ENCODE measurements around the gene CTAG2.
"Not testable (repeated sequence)": the region's sequence is repeated elsewhere in the genome, so short reads cannot be mapped to it uniquely, and the experiment has no call there.

The CTAG2 gene

DNA sequence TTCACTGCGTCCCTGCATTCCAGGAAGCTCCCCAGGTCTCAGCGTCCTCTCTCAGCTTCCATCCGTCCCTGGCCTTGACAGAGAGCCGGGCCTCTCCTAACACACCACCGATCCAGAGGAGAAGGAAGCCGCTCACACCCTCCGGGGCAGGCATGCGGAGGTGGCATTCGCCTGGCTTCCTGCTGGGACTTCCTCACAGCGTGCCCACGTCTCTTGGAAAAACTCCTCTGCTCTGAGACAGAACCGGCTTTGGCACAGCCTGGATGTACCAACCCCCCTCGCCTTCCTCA lies 3.2 kb downstream of the CTAG2 start:
- no peak for DNase-seq
- Histone ChIP-seq H3K27ac (no peak overlapping the region), H3K4me3 (no peak overlapping the region), H3K4me1 (no peaks in the 10 kb centered on the region), H3K9me3 (no peaks in the 10 kb centered on the region), H3K36me3 (no peaks in the 10 kb centered on the region), H3K27me3 (no peaks in the 10 kb centered on the region)
- intact Hi-C loops (cut with DNase I; ENCODE audit: low total_unique reads) = no loop called here
- TF ChIP-seq, protein P1, sequence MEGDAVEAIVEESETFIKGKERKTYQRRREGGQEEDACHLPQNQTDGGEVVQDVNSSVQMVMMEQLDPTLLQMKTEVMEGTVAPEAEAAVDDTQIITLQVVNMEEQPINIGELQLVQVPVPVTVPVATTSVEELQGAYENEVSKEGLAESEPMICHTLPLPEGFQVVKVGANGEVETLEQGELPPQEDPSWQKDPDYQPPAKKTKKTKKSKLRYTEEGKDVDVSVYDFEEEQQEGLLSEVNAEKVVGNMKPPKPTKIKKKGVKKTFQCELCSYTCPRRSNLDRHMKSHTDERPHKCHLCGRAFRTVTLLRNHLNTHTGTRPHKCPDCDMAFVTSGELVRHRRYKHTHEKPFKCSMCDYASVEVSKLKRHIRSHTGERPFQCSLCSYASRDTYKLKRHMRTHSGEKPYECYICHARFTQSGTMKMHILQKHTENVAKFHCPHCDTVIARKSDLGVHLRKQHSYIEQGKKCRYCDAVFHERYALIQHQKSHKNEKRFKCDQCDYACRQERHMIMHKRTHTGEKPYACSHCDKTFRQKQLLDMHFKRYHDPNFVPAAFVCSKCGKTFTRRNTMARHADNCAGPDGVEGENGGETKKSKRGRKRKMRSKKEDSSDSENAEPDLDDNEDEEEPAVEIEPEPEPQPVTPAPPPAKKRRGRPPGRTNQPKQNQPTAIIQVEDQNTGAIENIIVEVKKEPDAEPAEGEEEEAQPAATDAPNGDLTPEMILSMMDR (IDR thresholded peaks at IDR 0.05) = no peak

DNA sequence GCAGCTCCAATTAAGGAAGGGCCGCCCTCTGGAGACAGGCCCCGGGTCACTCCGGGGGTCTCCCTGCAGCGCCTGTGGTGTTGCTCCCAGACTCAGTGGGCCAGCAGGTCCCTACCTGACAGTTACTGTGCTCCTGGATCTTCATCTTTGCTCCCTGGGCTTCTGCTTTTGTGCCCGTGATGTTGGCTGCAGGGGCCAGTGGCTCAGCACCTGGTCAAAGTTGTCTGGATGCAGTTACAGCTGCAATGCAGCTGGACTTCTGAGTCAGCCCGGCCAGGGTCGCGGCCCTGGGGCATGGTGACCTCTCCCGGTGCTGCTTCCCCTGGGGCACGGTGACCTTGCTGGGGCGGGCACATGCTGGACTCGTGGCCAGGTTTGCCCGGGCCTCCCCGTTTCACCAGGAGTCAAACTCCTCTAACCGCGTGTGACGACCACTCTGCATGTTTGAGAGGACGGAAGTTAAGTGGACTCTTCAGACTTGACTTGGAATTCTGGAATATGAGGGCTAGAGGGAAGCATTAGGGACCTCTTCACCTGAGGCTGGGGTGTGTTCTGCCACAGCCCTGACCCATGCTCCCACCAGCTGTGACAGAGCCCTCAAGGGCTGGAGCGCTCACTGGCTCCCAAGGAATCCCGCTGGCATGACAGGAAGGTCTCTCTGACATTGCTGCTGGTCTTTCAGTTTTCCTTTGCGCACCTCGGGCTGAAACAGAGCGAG lies 3.7 kb downstream of the CTAG2 start:
- no peak for DNase-seq
- H3K36me3 ChIP-seq = no peaks in the 10 kb centered on the region
- TF ChIP-seq, protein P1 (IDR thresholded peaks at IDR 0.05) = no peak
- no peaks in the 10 kb centered on the region for H3K27me3 ChIP-seq
- no peak overlapping the region for H3K27ac ChIP-seq
- no peaks in the 10 kb centered on the region for H3K4me1 ChIP-seq
- intact Hi-C loops (cut with DNase I; ENCODE audit: low total_unique reads) = no loop called here
- no peaks in the 10 kb centered on the region for H3K9me3 ChIP-seq
- no peak overlapping the region for H3K4me3 ChIP-seq

DNA sequence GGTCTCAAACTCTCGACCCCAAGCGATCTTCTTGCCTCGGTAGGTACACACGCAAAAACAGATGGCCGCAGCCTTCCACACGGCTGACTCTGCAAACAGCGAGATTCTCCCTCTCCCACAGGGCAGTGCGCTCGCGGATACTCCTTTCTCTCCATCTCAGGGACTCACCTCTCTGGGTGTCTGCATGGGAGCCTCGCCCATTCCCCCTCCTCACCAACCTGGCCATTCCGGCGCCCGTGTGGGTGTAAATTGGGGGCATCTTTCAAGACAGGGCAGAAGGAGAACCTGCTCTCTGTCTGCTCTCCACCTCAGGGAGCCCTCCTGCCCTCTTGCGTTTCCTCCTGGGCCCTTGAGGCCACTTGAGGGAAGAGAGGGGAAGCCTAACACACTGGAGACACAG lies 4.4 kb downstream of the CTAG2 start:
- H3K36me3 ChIP-seq = no peaks in the 10 kb centered on the region
- H3K9me3 ChIP-seq = no peaks in the 10 kb centered on the region
- intact Hi-C loops (cut with DNase I; ENCODE audit: low total_unique reads) = no loop called here
- no peak overlapping the region for H3K27ac ChIP-seq
- H3K4me1 ChIP-seq = no peaks in the 10 kb centered on the region
- no peak overlapping the region for H3K4me3 ChIP-seq
- no peak for DNase-seq
- TF ChIP-seq, protein P1 (IDR thresholded peaks at IDR 0.05) = no peak
- no peaks in the 10 kb centered on the region for H3K27me3 ChIP-seq

DNA sequence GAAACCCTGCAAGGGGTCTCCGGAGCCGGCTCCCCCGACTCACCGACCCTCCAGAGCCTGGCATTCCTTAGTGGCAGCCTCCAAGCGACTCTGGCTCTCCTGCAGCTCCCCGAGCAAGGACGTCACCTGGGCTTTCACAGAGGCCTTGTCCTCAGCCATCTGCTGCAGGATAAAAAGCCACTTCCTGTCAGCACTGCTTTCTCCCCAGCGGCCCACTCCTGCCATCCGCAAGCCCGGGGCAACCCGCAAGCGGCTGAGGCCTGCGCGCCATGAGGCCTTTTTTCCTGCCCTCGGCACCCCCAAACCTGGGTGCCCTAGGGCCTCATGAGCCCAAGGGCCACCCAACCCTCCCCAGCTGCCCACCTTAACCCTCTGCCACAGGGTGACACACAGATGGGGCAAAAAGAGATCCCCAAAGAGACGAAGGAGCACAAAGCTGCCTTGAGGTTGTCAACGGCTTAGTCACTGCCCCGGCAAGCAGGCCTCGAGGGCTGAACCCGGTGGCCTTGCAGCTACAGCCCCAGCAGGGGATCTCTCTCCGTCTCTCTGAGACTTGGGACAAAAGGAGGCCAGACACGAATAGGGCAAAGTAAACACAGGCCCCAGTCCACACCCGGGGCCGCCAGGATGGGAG lies 7.5 kb downstream of the CTAG2 start:
- H3K4me3 ChIP-seq; DNase-seq; H3K9me3 ChIP-seq; H3K27me3 ChIP-seq; H3K36me3 ChIP-seq; H3K27ac ChIP-seq; intact Hi-C loops (cut with DNase I; ENCODE audit: low total_unique reads); H3K4me1 ChIP-seq: not testable (repeated sequence)

DNA sequence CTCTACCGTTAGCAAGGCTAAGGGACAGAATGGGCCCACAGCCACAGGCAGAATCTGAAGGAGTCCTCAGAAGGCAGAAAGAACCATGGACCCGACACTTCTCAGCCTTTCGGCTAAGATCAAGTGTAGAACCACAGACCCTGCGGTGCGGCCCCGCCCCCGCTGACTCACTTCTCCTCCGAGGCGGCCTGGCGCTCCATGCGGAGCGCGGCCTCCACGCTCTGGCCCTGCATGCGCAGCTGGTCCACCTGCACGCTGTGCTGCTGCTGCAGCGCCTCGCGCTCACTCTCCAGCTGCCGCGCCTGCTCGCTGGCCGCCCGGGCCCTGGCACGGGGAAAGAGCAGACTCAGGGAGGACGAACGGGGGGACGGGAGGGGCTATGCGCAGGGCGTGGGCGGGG lies 9.7 kb downstream of the CTAG2 start:
- intact Hi-C loops (cut with DNase I; ENCODE audit: low total_unique reads); H3K4me3 ChIP-seq: not testable (repeated sequence)

DNA sequence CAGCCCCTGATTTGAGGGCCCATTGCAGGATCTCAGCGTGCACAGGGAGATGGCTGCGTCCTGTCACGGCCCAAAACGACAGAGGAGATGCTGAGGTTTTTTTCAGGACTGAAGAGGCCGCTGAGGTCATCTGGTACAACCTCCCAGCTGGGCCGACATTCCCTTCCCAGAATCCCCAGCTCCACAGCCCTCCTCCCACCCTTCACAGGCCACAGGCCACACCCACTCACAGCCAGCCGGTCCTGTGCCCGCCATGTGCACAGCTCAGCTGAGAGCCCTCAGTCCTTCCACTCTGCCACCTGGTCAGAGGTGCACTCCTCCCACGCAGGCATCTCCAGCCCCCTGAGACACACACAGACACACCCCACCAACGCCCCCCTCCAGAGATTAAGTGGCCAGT lies 11.6 kb downstream of the CTAG2 start:
- H3K27ac ChIP-seq; H3K27me3 ChIP-seq; intact Hi-C loops (cut with DNase I; ENCODE audit: low total_unique reads); H3K4me3 ChIP-seq; H3K4me1 ChIP-seq; H3K9me3 ChIP-seq; DNase-seq; H3K36me3 ChIP-seq: not testable (repeated sequence)

More for the DNA sequence above, 9.7 kb downstream of the CTAG2 start:
- not testable (repeated sequence) for H3K4me1 ChIP-seq, H3K36me3 ChIP-seq, H3K9me3 ChIP-seq, H3K27me3 ChIP-seq, H3K27ac ChIP-seq, DNase-seq

DNA sequence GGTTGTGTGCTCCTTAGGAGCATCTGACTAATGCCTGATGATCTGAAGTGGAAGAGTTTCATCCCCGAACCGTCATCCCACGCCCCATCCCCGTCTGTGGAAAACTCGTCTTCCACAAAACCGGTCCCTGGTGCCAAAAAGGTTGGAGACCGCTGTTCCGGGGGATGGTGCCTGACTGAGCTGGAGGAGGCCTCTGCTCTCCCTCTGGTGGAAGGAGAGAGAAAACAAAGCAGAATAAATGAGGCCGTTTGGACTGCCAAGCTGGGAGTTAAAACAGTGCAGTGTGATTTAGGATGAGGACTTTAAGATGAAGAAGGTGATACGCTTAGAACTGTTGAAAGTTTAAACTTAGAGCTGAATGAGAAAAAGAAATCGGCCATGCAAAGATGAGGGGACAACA lies 19.7 kb downstream of the CTAG2 start:
- H3K27ac ChIP-seq; H3K4me1 ChIP-seq; DNase-seq; intact Hi-C loops (cut with DNase I; ENCODE audit: low total_unique reads); H3K9me3 ChIP-seq; H3K27me3 ChIP-seq; H3K36me3 ChIP-seq; H3K4me3 ChIP-seq: not testable (repeated sequence)

DNA sequence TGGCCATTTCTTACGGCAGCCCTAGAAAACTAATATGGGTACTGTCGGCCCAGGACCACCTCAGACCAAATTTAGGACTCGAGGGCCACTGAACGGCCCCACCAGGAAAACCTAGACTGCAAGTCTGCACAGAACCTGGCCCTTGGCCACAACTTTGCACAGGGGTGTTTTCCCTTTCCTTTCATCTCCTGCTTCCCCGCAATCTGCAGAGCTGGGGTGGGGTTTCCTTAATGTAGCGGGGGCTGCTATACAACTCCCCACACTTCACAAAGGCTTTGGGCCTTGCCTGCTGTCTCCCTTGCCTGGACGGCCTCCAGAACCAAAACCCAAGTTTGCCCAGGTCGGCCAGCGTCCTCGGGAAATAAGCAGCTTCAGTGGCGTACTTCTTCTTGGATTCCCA lies 22.4 kb downstream of the CTAG2 start:
- H3K4me3 ChIP-seq; intact Hi-C loops (cut with DNase I; ENCODE audit: low total_unique reads): not testable (repeated sequence)

DNA sequence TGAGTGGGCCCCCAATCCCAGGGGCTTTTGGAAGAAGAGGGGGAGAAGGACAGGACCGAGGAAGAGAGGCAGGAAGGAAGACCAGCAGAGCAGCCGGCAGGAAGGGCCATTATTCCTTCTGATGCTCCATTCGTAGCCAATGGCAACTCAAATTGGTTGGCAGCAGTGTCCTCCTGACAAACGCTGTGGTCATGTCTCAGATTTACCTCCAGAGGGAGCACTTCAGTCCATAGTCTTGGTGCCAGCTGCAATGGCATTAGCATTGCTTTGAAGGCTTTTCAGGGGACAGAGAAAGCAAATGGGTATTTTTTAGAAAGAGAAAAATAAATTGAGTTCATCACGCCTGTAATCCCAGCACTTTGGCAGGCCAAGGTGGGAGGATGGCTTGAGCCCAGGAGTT lies 24.4 kb downstream of the CTAG2 start:
- H3K36me3 ChIP-seq; intact Hi-C loops (cut with DNase I; ENCODE audit: low total_unique reads); H3K9me3 ChIP-seq: not testable (repeated sequence)

More for the DNA sequence above, 22.4 kb downstream of the CTAG2 start:
- H3K27me3 ChIP-seq, DNase-seq, H3K9me3 ChIP-seq, H3K36me3 ChIP-seq, H3K4me1 ChIP-seq, H3K27ac ChIP-seq: not testable (repeated sequence)

DNA sequence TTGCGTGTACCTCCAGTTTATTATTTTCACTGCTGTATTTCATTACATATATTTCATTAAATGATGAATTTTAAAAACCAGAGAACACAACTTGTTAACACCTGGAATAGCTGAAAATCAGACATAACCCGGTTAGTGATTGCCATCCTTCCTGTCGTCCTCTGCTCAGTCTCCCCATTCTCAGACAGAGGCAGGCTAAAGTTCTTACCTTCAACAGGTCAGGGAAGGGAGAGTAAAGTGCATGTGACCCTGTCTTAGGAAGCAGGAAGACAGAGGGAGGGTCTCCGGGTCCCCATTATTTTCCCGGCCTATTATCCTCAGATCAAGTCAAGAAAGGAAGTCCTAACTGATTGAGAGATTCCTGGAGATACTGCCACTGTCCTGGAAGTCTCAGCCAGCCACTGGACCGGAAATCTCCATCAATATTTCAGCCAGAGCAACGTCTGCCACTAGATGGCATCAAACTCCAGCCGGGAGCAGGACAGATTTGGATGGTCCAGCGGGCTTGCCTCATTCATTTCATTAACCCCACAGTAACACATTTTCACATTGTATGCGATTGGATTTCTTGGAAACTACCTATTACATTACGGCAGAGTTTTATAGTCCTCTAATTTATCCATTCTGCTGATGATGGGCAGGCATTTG lies 32.5 kb downstream of the CTAG2 start:
- intact Hi-C loops (cut with DNase I; ENCODE audit: low total_unique reads); H3K4me1 ChIP-seq; DNase-seq; H3K36me3 ChIP-seq; H3K4me3 ChIP-seq; H3K27me3 ChIP-seq; H3K9me3 ChIP-seq; H3K27ac ChIP-seq: not testable (repeated sequence)

More for the DNA sequence above, 24.4 kb downstream of the CTAG2 start:
- H3K27me3 ChIP-seq, H3K4me1 ChIP-seq, H3K27ac ChIP-seq, H3K4me3 ChIP-seq, DNase-seq: not testable (repeated sequence)

DNA sequence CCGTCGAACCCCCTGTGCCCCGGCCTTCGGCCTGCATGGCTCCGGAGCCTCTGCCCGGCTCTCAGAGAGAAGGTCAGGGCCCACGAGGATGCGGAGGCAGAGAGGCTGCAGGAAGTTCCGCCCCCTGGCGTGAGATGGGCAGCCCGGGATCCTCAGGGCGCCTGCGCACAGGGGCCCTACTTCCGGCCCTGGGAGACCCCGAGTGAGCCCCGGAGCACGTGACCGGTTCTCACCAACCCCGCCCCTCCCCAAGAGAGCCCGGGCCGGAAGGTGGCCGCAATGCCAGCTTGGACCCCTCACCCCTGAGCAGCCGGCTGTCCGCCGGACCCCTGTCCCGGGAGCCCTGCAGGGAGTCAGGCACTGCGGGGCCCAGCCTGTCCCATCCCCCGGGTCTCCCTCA lies 34.2 kb downstream of the CTAG2 start, which contains the start of gene CTAG1B:
CTAG1B (minus strand) TSS at position 101 of the 400 bp plus-strand sequence; CDS start at position 37, 64 bp downstream.
- H3K36me3 ChIP-seq, H3K4me3 ChIP-seq, DNase-seq: not testable (repeated sequence)

More for the DNA sequence above, 34.2 kb downstream of the CTAG2 start, which contains the start of gene CTAG1B:
- intact Hi-C loops (cut with DNase I; ENCODE audit: low total_unique reads); H3K27me3 ChIP-seq; H3K27ac ChIP-seq; H3K4me1 ChIP-seq; H3K9me3 ChIP-seq: not testable (repeated sequence)

All from tibial artery (tissue), 4 donors.